ENCODE data around the gene PDCD2L. TPM values are rescaled to one million over a fixed set of nuclear protein-coding genes. Genes with fewer than 3 reads are reported as not detected.
A peak's percentile ranks its signal among the peaks of the same experiment; 100 is the strongest.

PDCD2L gene
- total and polyA plus RNA-seq, 2 of the 8 experiments (the other 6 are each of a cell fraction or from before 2014, with no cell fraction given), result 51.5 to 78.1 TPM

DNA sequence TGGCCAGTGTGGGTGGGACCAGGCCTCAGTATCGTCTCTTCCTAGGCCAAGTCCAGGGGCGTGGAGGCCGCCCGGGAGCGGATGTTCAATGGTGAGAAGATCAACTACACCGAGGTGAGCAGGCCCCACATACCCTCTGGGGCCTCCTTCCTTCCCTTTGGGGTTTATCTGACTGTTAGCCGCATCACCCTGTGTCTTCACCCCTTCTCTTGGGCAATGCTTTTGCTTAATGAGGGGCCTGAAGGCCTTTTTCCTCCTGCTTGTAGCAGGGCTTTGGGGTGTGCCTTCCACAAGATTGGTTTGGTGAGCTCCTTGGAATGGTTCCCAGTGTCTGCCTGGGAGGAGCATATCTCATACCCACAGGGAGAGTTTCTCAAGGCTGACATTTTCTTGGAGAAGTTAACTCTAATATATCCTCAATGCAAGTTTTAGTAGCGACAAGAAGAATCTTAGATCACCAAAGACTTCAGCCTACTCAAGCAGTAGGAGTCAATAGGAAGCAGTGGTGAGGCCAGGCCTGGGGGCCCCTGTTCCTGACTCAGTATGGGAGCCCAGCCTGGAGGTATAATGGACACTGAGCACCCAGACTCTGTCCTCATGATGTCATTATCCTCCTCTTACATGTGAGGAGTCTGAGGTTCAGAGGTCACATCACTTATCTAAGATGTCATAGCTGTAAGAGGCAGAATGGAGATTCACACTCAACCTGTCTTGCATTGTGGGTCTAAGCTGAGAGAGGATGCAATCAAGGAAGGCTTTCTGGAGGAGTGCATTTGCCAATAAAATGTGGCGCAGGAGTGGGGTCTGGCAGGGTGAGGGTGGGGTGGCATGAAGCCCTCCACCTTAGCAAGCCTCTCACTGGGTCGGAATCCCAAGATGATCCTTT lies 37.2 kb upstream of the PDCD2L start:
- Histone ChIP-seq H4K91ac (replicated peaks; ENCODE audit: insufficient read length, low read length) (no peak overlapping the region), H3K9ac (replicated peaks in 1 of 4; ENCODE audit: extremely low read depth in 1 of 4, low read depth in 3 of 4, low read length in 3 of 4) (no peak overlapping the region), H4K5ac (ENCODE audit: insufficient read length, low read depth, low read length) (no peak overlapping the region), H3K4ac (replicated peaks; ENCODE audit: insufficient read length, low read depth, low read length) (no peak overlapping the region), H2AK5ac (ENCODE audit: low read depth, low read length) (no peak overlapping the region), H3K23me2 (ENCODE audit: low read depth, low read length) (peaks cover 9% of the 10 kb centered on the region; the same call in 1 of the 2 replicates), H2BK12ac (ENCODE audit: low read depth, low read length) (no peak overlapping the region), H3K4me1 (replicated peaks in 1 of 4; ENCODE audit: control insufficient read depth in 3 of 4, insufficient read depth in 4 of 4, low read length in 3 of 4) (peaks cover 0 to 12% (median 5%) of the 10 kb centered on the region in 4 experiments; a peak in 5 of 7 replicates), H2BK20ac (ENCODE audit: low read length) (no peak overlapping the region), H3K4me2 (ENCODE audit: insufficient read depth in 1 of 2, low read depth in 2 of 2, low read length in 2 of 2) (peak overlapping the region in 1 of 2 experiments; percentile 85; a peak in 1 of 4 replicates), H3K56ac (replicated peaks; ENCODE audit: insufficient read length, low read depth, low read length) (no peak overlapping the region), H4K20me1 (replicated peaks in 1 of 2; ENCODE audit: control insufficient read depth in 1 of 2, insufficient read depth in 2 of 2, low read length in 2 of 2) (peaks cover 8 to 27% of the 10 kb centered on the region in 2 experiments), H2BK15ac (ENCODE audit: low read length) (no peak overlapping the region), H2BK120ac (replicated peaks; ENCODE audit: low read depth, low read length) (no peak overlapping the region), H3K27me3 (replicated peaks in 1 of 4; ENCODE audit: control insufficient read depth in 3 of 4, extremely low read depth in 1 of 4, insufficient read depth in 3 of 4, low read length in 3 of 4) (no peaks in the 10 kb centered on the region), H3K79me1 (ENCODE audit: low read depth, low read length) (peaks cover 24% of the 10 kb centered on the region), H3K23ac (ENCODE audit: insufficient read length) (no peak overlapping the region), H3K4me3 (ENCODE audit: extremely low read depth in 1 of 4, insufficient read depth in 2 of 4, low read depth in 3 of 4, low read length in 4 of 4) (no peak overlapping the region; a peak in 1 of 8 replicates), H3K9me3 (ENCODE audit: insufficient read depth in 2 of 2, low read depth in 1 of 2, low read length in 1 of 2) (no peaks in the 10 kb centered on the region), H3K14ac (ENCODE audit: insufficient read length) (no peak overlapping the region), H3K36me3 (ENCODE audit: control insufficient read depth in 2 of 4, insufficient read depth in 4 of 4, low read length in 3 of 4) (peaks cover 25 to 38% (median 32%) of the 10 kb centered on the region in 4 experiments), H3K18ac (ENCODE audit: extremely low read depth, low read length) (no peak overlapping the region), H2BK5ac (ENCODE audit: low read depth, low read length) (no peak overlapping the region), H3K79me2 (ENCODE audit: control insufficient read depth in 1 of 2, insufficient read depth in 2 of 2, low read length in 2 of 2) (peaks cover 2 to 29% of the 10 kb centered on the region in 2 experiments; a peak in 3 of 4 replicates), H3K27ac (ENCODE audit: low read depth, low read length) (no peak overlapping the region), H4K8ac (ENCODE audit: extremely low read depth, insufficient read depth, low read length) (peak overlapping the region; percentile 45), H2AFZ (ENCODE audit: low read length) (no peak overlapping the region)
- ChIA-PET CTCF (ENCODE audit: partially characterized antibody) (interaction anchor here (1.8 kb wide), 1 partner anchor 20 kb away, joined by 5 read pairs; no protein-coding TSS in a partner anchor), POLR2A (ENCODE audit: partially characterized antibody) (interaction anchor here (1.0 to 3.2 kb wide), 6 partner anchors 9 to 111 kb away, joined by 3 to 18 read pairs (median 6); no protein-coding TSS in a partner anchor)
- FAIRE-seq, result no peak
- DNase-seq (ENCODE audit: low read depth in 1 of 2, low spot score in 2 of 2), result no peak
- no peak for TF ChIP-seq SIN3A (conservative IDR thresholded peaks at IDR 0.05 in 1 of 2, IDR thresholded peaks at IDR 0.05 in 1 of 2; ENCODE audit: low read depth in 1 of 2, low read length in 2 of 2)
- TF ChIP-seq NRF1 (IDR thresholded peaks at IDR 0.05; ENCODE audit: low read depth, low read length), result no peak
- TF ChIP-seq RBBP5 (IDR thresholded peaks at IDR 0.05; ENCODE audit: borderline replicate concordance, low read depth, low read length), result no peak
- no peak for TF ChIP-seq ASH2L (IDR thresholded peaks at IDR 0.05; ENCODE audit: low read length)
- no peak for TF ChIP-seq POLR2AphosphoS5 (IDR thresholded peaks at IDR 0.05; ENCODE audit: low read depth, low read length)
- TF ChIP-seq, protein P1, sequence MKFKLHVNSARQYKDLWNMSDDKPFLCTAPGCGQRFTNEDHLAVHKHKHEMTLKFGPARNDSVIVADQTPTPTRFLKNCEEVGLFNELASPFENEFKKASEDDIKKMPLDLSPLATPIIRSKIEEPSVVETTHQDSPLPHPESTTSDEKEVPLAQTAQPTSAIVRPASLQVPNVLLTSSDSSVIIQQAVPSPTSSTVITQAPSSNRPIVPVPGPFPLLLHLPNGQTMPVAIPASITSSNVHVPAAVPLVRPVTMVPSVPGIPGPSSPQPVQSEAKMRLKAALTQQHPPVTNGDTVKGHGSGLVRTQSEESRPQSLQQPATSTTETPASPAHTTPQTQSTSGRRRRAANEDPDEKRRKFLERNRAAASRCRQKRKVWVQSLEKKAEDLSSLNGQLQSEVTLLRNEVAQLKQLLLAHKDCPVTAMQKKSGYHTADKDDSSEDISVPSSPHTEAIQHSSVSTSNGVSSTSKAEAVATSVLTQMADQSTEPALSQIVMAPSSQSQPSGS (IDR thresholded peaks at IDR 0.05; ENCODE audit: low read length), result no peak
- 94% methylated on average over 10 of the region's 10 CpGs; no CpG with 5 or more reads in 1 of the 2 experiments for whole genome bisulfite sequencing, 2 experiments (ENCODE audit: extremely low coverage in 1 of 2, insufficient coverage in 1 of 2, insufficient read length in 1 of 2, insufficient replicate concordance in 2 of 2, low coverage in 1 of 2, low lambda C conversion rate in 2 of 2, missing lambda C conversion rate in 1 of 2)
